Mucosa of descending colon (tissue), 3 donors: Measurements from ENCODE around the gene NINL. TPM values are rescaled to one million over a fixed set of nuclear protein-coding genes. Genes with fewer than 3 reads are reported as not detected.

Experiments used
- ATAC-seq: fragments of 200-7000 bp; cut with Tn5 transposase; one replicate; pipeline ENCODE4 v1.9.1; 2020; ENCODE audit warnings: mild to moderate bottlenecking, moderate library complexity
- DNase-seq, 3 donors: peaks; one replicate each; pipeline ENCODE4 v3.0.0-alpha.2; 2020
- H3K36me3 ChIP-seq: fragments of 200-600 bp; one replicate; pipeline ENCODE4 v1.8.0; 2021; ENCODE audit warnings: low read depth, mild to moderate bottlenecking
- H3K4me1 ChIP-seq: fragments of 200-600 bp; one replicate; pipeline ENCODE4 v1.8.0; 2021; ENCODE audit warnings: low read depth, mild to moderate bottlenecking
- H3K4me3 ChIP-seq: fragments of 200-600 bp; one replicate; pipeline ENCODE4 v1.8.0; 2021; ENCODE audit warnings: mild to moderate bottlenecking
- H3K9me3 ChIP-seq: fragments of 200-600 bp; one replicate; pipeline ENCODE4 v1.8.0; 2021; ENCODE audit warnings: mild to moderate bottlenecking
- intact Hi-C, 2 donors: fragments of 100-400 bp; cut with DNase I in 1 of 2; cut with micrococcal nuclease in 1 of 2; formaldehyde crosslinking; loops; one replicate each; pipeline versions ENCODE4 v1.11.0 to v1.11.1; 2022; cut with DNase I, micrococcal nuclease
- total RNA-seq, 3 donors: library from RNA; stranded (reverse); fragmentation: NEBNext Ultra II Directional in 2 of 3; extraction: Animal tissue kit (Norgen Biotek cat#: 25700) in 2 of 3; gene quantifications; one replicate each; pipeline versions ENCODE4 v1.2.1 to v1.2.4, GENCODE V29; 2021 to 2023
- TF ChIP-seq, protein P1 (sequence below): fragments of 200-600 bp; IDR thresholded peaks from one replicate; pipeline ENCODE4 v1.8.0; 2022; ENCODE audit warnings: antibody characterized with exemption, mild to moderate bottlenecking
- donor health status: DM: no; HTN: no; CAD: no; lungs with moderate emphysema.
- donor health status: DM: no; HTN: no; CAD: no.
- donor health status: DM: no; HTN: yes; CAD: no.

NINL gene
- total RNA-seq, 3 donors from 2014 or later: 1.8 to 15.1 (median 3.3) TPM

DNA sequence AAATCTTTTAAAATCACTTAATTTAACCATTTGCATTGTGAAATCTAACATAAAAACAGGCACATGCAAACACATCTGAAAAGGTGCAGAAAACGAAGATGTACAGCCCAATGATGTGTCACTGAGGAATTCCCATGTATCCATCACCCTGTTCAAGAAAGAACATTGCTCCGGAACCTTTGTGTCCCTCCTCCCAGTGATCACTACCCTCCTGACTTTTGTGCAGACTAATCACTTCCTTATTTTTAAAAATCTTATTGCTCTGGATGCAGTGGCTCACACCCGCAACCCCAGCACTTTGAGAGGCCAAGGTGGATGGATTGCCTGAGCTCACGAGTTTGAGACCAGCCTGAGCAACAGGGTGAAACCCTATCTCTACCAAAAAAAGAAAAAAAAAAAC is 163.3 kb downstream of the NINL start:
- Histone ChIP-seq H3K4me3 (no peak overlapping the region), H3K9me3 (no peaks in the 10 kb centered on the region), H3K4me1 (no peaks in the 10 kb centered on the region), H3K36me3 (no peaks in the 10 kb centered on the region)
- ATAC-seq (no peak), DNase-seq (no peak)
- intact Hi-C loops: no loop called here
- TF ChIP-seq, protein P1, sequence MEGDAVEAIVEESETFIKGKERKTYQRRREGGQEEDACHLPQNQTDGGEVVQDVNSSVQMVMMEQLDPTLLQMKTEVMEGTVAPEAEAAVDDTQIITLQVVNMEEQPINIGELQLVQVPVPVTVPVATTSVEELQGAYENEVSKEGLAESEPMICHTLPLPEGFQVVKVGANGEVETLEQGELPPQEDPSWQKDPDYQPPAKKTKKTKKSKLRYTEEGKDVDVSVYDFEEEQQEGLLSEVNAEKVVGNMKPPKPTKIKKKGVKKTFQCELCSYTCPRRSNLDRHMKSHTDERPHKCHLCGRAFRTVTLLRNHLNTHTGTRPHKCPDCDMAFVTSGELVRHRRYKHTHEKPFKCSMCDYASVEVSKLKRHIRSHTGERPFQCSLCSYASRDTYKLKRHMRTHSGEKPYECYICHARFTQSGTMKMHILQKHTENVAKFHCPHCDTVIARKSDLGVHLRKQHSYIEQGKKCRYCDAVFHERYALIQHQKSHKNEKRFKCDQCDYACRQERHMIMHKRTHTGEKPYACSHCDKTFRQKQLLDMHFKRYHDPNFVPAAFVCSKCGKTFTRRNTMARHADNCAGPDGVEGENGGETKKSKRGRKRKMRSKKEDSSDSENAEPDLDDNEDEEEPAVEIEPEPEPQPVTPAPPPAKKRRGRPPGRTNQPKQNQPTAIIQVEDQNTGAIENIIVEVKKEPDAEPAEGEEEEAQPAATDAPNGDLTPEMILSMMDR: no peak

DNA sequence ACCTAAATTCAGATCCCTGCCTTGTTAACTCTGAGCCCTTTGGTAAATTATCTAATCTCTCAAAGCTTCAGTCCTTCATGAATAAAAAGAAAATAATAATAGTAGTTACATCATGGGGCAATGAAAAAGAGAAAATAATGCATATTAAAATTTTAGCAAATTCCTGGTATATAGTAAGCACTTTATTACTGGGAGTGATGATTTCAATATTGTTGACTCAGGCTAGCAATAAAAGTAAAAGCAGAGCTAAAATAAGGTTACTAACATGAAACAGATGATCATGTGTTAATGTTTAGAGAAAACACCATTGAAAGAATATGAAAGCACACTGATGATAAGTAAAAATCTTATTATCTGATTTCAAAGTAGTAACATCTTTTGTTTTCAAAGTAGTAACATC is 164.2 kb downstream of the NINL start:
- no peak for DNase-seq
- intact Hi-C loops: no loop called here
- H3K4me3 ChIP-seq: no peak overlapping the region
- no peaks in the 10 kb centered on the region for H3K9me3 ChIP-seq
- TF ChIP-seq, protein P1: no peak
- H3K36me3 ChIP-seq: no peaks in the 10 kb centered on the region
- ATAC-seq: no peak
- no peaks in the 10 kb centered on the region for H3K4me1 ChIP-seq

DNA sequence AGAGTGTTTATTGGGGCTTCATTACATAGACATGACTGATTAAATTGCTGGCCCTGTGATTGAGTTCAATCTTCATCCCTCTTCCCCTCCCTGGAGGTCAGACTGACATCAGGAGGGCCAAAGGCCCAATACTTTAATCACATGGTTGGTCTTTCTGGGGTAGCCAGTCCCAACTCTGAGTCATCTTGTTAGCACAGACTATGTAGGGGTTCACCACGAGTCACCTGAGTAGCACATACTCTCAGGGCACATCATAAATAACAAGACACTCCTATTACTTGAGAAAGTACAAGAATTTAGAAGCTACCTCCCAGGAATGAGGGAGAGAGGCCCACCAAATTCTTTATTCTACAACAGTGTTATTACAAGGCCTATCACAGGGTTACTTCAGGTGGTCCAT is 166.6 kb downstream of the NINL start:
- ATAC-seq (no peak), DNase-seq (no peak)
- TF ChIP-seq, protein P1: no peak
- no peak overlapping the region for H3K4me3 ChIP-seq
- no peaks in the 10 kb centered on the region for H3K4me1 ChIP-seq
- intact Hi-C loops: no loop called here
- H3K36me3 ChIP-seq: no peaks in the 10 kb centered on the region
- H3K9me3 ChIP-seq: no peaks in the 10 kb centered on the region

DNA sequence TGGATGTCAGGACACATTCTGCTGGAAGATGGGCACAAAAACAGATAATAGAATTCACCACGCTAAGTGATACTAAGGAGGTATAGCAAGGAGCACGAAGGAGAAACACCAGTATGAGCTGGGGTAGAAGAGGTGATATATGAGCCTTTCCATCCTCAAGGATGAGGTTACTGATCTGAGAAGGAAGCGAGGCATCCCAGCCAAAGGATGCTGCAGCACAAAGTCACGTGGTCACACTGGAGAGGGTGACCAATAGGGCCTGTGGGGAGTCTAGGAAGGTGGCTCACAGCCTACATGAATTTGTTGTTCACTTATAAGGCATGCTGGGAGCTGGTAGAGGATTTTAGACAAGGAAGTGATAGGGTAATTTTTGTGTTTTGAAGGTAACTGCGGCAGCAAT is 176.4 kb downstream of the NINL start:
- TF ChIP-seq, protein P1: no peak
- no peak for DNase-seq
- Histone ChIP-seq H3K9me3 (peaks cover under 1% of the 10 kb centered on the region), H3K4me3 (no peak overlapping the region), H3K4me1 (peaks cover 6% of the 10 kb centered on the region), H3K36me3 (no peaks in the 10 kb centered on the region)
- ATAC-seq: no peak
- intact Hi-C loops: loop anchor here in 1 of 2 donors (5.0 kb wide), 1 partner anchor 412 kb away; no protein-coding TSS in a partner anchor

DNA sequence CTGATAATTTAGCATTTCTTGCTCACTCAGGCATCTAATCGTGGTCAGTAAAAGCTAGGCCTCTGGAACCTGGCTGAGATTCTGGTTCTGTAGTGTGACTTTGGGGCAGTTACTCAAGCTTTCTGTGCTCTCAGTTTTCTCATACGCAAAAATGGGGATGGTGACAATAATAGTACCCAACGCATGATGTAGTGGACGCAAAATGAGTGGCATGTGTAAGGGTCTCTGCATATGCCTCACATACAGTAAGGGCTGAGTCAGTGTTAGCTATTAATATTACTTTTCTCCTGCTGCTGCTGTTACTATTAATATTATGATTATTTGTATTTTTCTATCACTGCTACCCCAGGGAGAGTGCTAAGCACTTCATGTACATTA is 177.2 kb downstream of the NINL start:
- DNase-seq (no peak), ATAC-seq (no peak)
- no peaks in the 10 kb centered on the region for H3K36me3 ChIP-seq
- peaks cover 6% of the 10 kb centered on the region for H3K4me1 ChIP-seq
- TF ChIP-seq, protein P1: no peak
- peaks cover 8% of the 10 kb centered on the region for H3K9me3 ChIP-seq
- intact Hi-C loops: loop anchor here in 1 of 2 donors (5.0 kb wide), 1 partner anchor 411 kb away; no protein-coding TSS in a partner anchor
- peak overlapping the region; percentile 35 for H3K4me3 ChIP-seq
